GM19328 (cell line): Measurements from ENCODE around the gene NEK11.
"Not testable (repeated sequence)": the region's sequence is repeated elsewhere in the genome, so short reads cannot be mapped to it uniquely, and the experiment has no call there.

Source experiments
- ATAC-seq: cut with Tn5 transposase; IDR thresholded peaks from one replicate; pipeline ENCODE4 v1.9.1; 2021; ENCODE audit warnings: mild to moderate bottlenecking, moderate library complexity; ENCODE audit not compliant: unreplicated experiment

NEK11 gene

DNA sequence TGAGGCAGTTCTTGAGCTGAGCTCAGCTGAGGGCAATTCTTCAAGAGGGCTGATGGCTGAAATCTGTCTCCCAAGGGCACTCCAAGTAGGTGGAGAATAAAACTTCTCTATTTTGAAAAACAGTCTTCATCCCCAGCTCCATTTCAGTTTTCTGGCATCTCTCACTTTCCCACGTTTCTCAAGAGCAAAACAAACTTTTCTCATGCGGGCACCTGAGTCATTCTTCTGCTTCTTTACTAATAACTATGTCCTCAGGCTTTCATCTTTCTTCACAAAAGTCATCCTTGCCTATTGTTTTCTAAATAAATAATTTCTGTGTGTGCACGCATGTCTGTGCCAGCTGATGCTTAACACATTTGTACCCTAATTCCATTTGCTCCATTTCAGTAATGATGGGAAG lies 258.8 kb downstream of the NEK11 start:
- no peak for ATAC-seq

DNA sequence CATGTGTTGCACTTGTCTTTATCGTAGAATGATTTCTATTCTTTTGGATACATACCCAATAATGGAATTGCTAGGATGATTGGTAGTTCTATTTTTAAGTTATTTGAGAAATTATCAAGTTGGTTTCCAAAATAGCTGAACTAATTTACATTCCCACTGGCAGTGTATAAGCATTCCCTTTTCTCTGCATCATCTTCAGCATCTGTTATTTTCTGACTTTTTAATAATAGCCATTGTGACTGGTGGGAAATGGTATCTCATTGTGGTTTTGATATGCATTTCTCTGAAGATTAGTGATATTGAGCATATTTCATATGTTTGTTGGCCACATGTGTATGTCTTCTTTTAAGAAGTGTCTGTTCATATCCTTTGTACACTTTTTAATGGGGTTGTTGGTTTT lies 273.2 kb downstream of the NEK11 start:
- no peak for ATAC-seq

DNA sequence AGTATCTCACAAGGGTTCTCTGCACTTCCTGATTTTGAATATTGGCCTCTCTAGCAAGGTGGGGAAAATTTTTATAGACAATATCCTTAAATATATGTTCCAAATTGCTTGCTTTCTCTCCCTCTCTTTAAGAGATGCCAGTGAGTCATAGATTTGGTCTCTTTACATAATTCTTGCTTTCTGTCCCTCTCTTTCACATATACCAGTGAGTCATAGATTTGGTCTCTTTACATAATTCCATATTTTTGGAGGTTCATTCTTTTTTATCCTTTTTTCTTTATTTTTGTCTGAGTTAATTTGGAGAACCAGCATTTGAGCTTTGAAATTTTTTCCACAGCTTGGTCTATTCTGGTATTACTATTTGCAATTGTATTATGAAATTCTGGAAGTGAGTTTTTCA lies 277.2 kb downstream of the NEK11 start:
- no peak for ATAC-seq

DNA sequence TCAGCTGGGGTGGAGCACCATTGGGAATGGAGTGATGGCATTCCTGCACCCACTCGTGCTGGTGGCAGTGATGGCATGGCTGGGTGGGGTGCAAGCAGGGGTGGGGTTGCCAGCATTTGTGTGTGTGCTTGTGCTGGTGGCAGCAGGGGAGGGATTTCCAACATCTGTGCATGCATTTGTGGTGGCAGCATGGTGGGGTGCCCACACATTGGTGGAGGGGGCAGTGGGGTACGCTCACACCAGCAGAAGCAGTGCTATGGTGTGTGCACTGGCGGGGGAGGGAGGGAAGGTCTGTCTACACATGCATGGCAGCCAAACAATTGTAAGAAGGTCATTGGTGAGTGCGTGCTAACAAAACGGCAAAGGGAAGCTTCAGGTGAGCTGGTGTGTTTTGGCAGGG lies 278.2 kb downstream of the NEK11 start:
- ATAC-seq, result no peak

DNA sequence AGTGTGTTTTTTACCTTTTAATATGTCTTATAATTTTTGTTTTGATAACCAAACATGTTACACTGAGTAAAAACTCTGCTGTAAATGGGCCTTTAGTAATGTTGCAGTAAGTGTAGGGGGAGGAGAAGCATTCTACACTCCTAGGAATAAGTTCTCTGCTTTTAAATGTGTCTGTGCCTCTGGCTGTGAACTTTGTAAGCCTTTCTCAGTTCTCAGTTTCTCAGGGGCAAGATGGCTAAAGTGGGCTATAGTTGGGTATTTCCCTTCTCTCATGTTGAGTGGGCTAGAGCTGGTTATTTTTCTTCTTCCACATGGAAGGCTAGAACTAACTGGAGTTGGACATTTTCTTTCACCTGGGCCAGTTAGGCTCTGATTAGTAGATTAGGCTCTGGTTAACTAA lies 279.6 kb downstream of the NEK11 start:
- ATAC-seq, result no peak

DNA sequence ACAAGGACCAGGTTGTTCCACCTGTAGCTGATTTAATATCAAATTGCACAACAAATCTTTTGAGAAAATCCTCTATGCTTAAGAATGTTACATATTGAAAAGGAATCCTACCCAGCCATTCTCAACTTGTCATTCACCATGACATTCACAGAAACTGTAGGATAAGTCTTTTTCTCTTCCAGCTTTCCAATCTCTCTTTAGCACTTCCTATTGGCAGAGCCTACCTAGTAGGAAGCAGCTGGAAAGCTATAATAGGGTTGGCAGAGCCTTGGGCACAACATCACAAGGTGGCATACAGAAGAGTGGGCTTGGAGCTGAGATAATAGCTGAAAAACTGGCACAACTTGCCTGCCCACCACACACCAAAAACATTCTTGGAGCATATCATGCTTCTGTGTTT lies 287.6 kb downstream of the NEK11 start:
- no peak for ATAC-seq

DNA sequence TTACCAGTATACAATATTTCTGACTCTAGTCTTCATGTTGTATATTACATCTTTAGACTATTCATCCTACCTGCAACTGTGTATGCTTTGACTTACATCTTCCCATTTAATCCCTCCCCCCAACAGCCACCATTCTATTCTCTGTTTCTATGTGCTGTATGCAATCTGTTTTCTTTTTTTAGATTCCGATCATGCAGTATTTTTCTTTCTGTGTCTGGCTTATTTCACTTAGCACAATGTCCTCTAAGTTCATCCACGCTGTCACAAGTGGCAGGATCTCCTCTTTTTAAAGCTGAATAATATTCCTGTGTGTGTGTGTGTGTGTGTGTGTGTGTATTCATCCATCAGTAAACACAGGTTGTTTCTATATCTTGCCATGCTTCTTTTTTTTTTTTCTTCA lies 288.5 kb downstream of the NEK11 start:
- no peak for ATAC-seq

DNA sequence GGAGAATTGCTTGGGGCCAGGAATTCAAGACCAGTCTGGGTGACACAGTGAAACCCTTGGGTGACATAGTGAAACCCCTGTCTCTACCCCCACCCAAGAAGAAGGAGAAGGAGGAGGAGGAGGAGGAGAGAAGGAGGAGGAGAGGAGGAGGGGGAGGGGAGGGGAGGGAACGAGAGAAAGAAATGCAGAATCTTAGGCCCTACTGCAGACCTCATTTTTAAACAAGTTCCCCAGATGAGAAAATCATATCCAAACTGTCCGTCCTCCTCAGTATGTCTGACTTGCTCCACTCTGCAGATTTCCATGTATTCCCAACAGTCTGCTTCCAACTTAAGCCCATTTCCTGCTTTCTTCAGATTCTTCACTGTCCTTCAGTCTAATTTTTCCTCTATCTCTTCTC lies 291.0 kb downstream of the NEK11 start:
- ATAC-seq, result no peak

DNA sequence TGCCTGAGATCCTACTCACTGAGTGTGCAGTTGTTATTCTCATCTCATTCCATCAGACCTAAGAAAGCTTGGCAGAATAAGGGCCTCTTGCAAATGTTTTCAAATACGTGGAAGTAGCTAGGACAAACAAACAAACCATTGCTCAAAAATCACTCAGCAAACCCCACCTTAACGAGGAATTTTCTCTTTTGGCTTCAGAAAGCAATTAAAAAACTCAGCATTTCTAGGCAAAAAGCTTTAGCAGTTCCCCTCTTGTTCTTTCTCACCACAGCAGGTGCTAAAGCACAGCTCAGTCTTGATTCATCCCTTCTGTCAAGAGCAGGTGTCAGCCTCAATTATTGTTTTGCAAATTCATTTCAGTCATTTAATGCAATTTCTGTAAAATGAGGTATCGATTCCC lies 296.3 kb downstream of the NEK11 start:
- no peak for ATAC-seq

DNA sequence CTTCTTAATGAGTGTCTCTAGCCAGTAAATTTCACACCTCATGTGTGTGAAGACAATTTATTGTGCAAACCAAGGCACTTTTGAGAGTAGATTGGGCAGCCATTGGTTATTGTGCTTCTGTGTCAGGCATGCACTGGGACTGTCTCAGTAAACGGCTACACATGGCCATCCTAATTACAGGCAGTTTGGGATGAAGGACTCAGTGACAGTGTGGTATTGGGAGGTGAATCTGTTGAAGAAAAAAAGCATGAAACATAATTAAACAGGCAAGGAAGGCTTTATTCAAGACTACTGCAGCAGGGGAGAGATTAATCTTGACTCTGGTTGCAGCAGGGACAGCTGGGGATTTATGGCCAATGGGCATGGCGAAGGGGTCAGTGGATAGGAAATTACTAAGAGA lies 297.1 kb downstream of the NEK11 start:
- ATAC-seq, result no peak

DNA sequence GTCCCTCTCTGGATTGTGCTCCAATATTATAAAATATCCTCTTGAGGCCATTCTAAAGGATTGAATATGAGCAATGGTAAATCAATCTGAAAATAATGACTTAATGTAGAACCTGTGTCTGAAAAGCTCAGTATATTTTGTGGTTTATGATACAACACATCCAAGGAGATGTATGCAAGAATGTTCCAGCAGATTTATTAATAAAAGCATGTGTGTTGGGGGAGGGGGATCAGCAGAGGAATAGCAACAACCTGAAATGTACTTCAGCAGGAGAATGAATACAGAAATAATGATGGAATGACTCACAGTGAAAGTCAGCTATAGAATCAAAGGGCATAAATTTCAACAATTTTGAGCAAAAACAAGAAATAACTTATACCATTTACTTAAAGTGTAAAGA lies 298.2 kb downstream of the NEK11 start:
- no peak for ATAC-seq

DNA sequence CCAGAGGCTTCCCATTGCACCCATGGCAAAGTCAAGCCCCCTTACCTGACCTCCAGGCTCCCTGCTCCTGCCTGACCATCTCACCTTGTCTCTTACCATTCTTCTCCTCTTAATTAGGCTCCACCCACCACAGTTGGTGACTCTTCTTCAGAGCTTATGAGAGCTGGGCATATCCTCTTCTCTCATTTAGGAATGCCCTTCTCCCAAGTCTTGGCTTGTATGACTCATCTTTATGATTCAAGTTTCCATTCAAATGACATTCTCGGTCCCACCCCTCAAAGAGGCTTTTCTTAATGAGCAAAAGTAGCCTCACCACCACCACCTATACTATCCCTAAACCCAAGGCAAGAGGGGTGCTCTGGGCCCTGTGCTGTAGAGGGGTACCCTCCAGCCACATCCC lies 299.6 kb downstream of the NEK11 start:
- ATAC-seq, result no peak

DNA sequence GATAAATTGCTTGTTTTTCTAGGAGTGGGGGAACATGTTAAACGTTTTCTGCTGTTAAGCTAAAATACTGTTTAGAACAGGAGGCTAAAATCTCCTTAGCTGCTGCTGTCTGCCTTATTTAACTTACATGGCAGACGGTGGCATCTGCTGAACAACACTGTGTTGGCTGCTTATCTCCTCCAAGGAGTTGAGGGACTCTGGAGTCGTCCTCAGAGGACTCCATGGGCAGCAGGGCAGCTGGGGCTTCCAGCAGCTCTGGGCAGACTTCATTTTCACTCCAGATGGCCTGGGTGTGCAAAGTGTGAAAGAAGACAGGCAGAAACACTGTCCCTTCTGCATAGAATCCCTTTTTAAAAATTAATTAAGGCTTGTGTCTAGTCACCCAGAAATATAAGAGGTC lies 302.0 kb downstream of the NEK11 start:
- ATAC-seq, result no peak

DNA sequence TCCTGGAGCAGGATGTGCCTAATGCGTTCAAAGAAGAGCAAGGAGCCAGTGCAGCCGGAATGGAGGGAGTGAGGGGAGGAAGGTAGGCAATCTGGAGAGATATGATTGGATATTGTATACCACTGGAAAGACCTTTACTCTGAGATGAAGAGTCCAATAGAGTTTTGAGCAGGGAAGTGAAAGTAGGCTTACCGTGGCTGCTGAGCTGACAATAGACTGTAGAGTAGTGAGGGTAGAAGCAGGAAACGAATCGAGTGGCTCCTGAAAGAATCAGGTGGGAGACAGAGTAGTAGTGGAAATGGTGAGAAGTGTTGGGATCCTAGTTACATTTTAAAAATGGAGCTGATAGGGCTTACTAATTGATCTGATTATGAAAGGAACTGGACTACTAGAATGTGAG lies 303.1 kb downstream of the NEK11 start:
- no peak for ATAC-seq

DNA sequence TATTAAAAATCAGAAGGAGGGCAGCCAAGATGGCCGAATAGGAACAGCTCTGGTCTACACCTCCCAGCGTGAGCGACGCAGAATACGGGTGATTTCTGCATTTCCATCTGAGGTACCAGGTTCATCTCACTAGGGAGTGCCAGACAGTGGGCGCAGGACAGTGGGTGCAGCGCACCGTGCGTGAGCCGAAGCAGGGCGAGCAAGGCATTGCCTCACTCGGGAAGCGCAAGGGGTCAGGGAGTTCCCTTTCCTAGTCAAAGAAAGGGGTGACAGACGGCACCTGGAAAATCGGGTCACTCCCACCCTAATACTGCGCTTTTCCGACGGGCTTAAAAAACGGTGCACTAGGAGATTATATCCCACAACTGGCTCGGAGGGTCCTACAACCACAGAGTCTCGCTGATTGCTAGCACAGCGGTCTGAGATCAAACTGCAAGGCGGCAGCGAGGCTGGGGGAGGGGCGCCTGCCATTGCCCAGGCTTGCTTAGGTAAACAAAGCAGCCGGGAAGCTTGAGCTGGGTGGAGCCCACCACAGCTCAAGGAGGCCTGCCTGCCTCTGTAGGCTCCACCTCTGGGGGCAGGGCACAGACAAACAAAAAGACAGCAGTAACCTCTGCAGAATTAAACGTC lies 304.9 kb downstream of the NEK11 start:
- not testable (repeated sequence) for ATAC-seq

DNA sequence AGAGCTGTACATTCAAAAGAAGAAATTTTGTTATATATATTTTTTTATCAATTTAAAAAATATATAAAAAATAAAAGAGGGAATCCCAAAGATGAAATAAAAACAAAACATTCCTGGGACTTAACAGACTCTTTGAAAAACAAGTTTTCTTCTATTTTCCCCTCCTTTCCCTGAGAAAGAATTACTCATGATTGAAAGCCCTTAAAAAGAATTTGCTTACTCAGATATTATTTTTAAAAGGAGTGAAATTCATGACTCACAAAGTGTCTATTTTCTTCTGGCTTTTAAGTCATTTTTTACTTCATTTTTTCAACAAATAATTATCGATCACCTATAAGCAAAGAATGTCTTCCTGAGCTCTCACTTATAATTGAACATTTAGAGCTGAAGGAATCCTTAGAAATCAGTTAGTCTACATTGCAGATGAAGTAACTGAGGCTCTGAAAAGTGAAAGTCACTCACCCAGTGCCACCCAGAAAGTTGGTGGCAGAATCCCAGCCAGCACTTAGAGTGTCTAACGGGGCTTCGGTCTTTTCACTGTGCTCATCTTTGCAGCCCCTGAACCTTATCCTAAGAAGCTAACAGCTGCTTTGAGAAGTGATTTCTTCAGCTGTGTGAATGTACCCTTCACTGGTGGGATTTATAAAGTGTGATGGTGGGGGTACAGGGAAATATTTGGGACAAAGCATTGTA lies 312.4 kb downstream of the NEK11 start:
- ATAC-seq, result no peak

DNA sequence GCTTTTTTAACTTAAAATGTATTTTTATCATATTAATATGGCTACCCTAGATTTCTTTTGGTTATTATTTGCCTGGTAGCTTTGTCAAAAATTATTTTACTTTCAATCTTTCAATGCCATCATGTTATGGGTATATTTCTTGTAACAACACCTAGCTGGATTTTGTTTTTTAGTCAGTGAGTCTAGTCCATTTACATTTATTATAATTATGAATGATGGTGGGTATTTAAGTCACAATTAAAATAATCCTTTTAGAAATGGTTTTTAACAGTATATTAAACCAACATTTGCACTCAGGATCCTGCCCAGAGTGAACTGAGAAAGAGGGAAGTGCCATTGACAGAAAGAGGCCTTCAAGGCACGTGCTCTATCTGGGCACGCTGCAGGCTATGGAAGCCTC lies 315.1 kb downstream of the NEK11 start:
- no peak for ATAC-seq

DNA sequence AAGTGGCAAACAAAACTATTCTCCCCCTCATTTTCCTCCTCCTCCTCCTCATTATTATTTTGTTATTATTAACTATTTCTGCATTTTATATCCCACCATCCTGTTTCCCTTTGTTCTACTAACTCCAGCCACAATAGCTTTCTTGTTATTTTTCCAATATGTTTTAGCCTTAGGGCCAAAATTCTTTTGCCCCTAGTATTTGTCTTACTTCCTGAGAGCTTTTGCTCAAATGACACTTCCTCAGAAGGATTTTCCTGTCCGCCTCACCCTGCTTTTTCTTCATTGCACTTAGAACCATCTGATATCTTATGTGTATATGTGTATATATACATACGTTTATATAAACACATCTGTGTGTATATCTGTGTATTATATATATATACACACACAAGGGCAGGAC lies 322.2 kb downstream of the NEK11 start:
- ATAC-seq, result no peak

DNA sequence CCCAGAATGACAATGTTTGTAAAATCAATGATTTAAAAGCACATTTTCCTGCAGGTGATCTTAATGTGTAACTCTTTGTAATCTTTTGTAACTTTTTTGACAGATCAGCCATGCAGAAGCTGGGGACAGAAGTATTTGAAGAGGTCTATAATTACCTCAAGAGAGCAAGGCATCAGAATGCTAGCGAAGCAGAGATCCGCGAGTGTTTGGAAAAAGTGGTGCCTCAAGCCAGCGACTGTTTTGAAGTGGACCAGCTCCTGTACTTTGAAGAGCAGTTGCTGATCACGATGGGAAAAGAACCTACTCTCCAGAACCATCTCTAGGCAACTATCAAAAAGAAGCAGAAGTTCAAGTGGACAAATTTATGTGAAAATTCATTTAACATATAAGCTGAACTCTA lies 322.8 kb downstream of the NEK11 start:
- no peak for ATAC-seq

DNA sequence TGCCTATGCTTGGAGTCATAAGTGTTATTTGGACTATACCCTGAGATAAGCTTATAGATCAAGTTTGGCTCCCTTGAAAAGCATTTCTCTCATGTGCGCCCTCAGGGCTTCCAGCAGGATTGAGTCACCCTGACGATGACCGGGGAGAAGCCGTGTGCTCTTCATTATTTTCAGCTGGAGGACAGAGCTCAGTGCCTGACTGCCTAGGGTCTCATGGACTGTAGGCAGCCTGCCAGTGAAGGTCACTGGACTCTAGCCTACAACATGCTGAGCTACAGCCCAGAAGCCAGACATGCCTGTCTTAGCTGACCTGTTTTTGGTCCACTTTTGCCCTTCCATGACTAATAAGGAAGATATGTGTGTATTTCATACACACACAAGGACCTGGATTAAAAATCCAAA lies 323.3 kb downstream of the NEK11 start:
- no peak for ATAC-seq

DNA sequence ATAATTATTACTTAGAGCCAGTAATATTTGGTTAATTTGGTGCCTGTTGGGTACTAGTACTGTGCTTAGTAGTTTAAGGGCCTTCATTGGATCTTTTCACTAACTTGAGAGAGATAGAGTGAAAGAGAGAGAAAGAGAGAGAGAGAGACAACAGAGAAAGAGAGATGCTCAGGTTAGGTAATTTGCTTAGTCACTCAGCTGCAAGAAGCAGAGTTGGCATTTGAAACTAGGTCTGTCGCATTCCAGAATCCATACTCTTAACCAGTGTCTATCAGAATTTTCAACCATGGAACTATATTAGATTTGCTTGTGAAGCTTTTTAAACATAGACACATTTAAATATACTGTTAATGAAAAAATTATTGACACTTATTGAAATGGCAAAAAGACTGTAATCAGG lies 323.8 kb downstream of the NEK11 start:
- ATAC-seq, result no peak

DNA sequence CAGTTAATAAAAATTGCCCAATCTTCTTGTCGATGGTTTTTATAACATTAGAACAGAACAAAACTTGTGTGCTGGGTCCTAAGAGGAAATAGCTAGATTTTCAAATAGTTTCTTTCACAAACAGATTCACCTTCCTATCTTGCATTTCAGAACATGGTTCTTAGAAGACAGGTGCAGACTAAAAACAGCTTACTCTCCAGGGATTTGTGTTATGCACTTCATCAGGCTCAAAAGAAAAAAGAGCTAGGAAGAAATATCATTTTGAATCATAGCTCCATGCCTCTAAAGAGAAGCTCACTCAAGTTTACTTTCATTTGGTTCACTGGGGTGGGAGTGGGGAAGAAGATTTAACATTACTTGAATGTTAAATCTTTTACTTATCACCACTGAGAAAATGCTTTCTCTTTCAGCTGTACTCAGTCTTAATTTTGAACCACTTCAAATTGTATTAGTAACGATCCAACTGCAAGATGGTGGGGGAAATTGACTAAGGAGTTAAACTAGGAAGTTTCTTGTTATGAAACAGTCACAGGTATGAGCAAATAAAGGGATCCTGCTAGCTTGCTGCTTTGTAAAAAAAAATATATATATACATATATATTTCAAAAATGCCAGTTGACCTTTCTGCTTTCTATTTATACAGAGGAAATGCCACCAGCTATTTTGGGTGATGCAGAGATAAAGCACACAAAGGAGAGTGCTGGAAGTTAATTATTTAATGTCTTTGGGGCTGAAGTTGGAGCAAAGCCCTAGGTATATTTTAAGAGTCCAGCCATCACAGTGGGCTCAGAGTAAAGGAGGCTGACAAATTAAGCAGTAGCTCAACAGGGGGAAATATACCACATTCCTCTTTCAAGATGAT lies 326.6 kb downstream of the NEK11 start:
- ATAC-seq, result no peak
